Measurements from ENCODE around the gene EIF3A. TPM values are rescaled to one million over a fixed set of nuclear protein-coding genes. Genes with fewer than 3 reads are reported as not detected.

The EIF3A gene
- polyA plus RNA-seq, 1 experiment: 55.7 TPM

GRCh38 chr10:118998183-118998582, 82.4 kb downstream of the EIF3A start:
- H3K9me3 ChIP-seq (ENCODE audit: control insufficient read depth, insufficient read depth, low read length): no peaks in the 10 kb centered on the region
- no peak for DNase-seq (ENCODE audit: low read depth, low spot score)
- H3K27me3 ChIP-seq (ENCODE audit: control insufficient read depth, insufficient read depth, low read length): peaks cover 28% of the 10 kb centered on the region
- CTCF ChIA-PET: no interaction called here
- POLR2A ChIA-PET: no interaction called here
- H3K4me3 ChIP-seq (ENCODE audit: low read depth, low read length): no peak overlapping the region
- no peak overlapping the region for H3K27ac ChIP-seq (ENCODE audit: low read depth, low read length)
- no peak for TF ChIP-seq CTCF (IDR thresholded peaks at IDR 0.05; ENCODE audit: low read depth, low read length)

GRCh38 chr10:118997379-118997778, 83.2 kb downstream of the EIF3A start:
- DNase-seq (ENCODE audit: low read depth, low spot score): no peak
- TF ChIP-seq CTCF (IDR thresholded peaks at IDR 0.05; ENCODE audit: low read depth, low read length): no peak
- no peak overlapping the region for H3K4me3 ChIP-seq (ENCODE audit: low read depth, low read length)
- H3K9me3 ChIP-seq (ENCODE audit: control insufficient read depth, insufficient read depth, low read length): no peaks in the 10 kb centered on the region
- ChIA-PET POLR2A (no interaction called here), CTCF (no interaction called here)
- peaks cover 28% of the 10 kb centered on the region for H3K27me3 ChIP-seq (ENCODE audit: control insufficient read depth, insufficient read depth, low read length)
- H3K27ac ChIP-seq (ENCODE audit: low read depth, low read length): no peak overlapping the region

GRCh38 chr10:118995739-118996138, 84.9 kb downstream of the EIF3A start:
- Histone ChIP-seq H3K9me3 (ENCODE audit: control insufficient read depth, insufficient read depth, low read length) (no peaks in the 10 kb centered on the region), H3K27me3 (ENCODE audit: control insufficient read depth, insufficient read depth, low read length) (peaks cover 18% of the 10 kb centered on the region), H3K27ac (ENCODE audit: low read depth, low read length) (no peak overlapping the region), H3K4me3 (ENCODE audit: low read depth, low read length) (no peak overlapping the region)
- POLR2A ChIA-PET: no interaction called here
- DNase-seq (ENCODE audit: low read depth, low spot score): no peak
- CTCF ChIA-PET: no interaction called here
- no peak for TF ChIP-seq CTCF (IDR thresholded peaks at IDR 0.05; ENCODE audit: low read depth, low read length)

GRCh38 chr10:118994321-118994720, 86.3 kb downstream of the EIF3A start:
- Histone ChIP-seq H3K27ac (ENCODE audit: low read depth, low read length) (no peak overlapping the region), H3K9me3 (ENCODE audit: control insufficient read depth, insufficient read depth, low read length) (no peaks in the 10 kb centered on the region), H3K27me3 (ENCODE audit: control insufficient read depth, insufficient read depth, low read length) (peaks cover 13% of the 10 kb centered on the region), H3K4me3 (ENCODE audit: low read depth, low read length) (no peak overlapping the region)
- POLR2A ChIA-PET: no interaction called here
- DNase-seq (ENCODE audit: low read depth, low spot score): no peak
- CTCF ChIA-PET: no interaction called here
- TF ChIP-seq CTCF (IDR thresholded peaks at IDR 0.05; ENCODE audit: low read depth, low read length): no peak

- Histone ChIP-seq H3K4me3 (ENCODE audit: low read depth, low read length) (no peak overlapping the region), H3K9me3 (ENCODE audit: control insufficient read depth, insufficient read depth, low read length) (no peaks in the 10 kb centered on the region), H3K27me3 (ENCODE audit: control insufficient read depth, insufficient read depth, low read length) (peaks cover 13% of the 10 kb centered on the region), H3K27ac (ENCODE audit: low read depth, low read length) (no peak overlapping the region)
- CTCF ChIA-PET: no interaction called here
- POLR2A ChIA-PET: no interaction called here
- no peak for TF ChIP-seq CTCF (IDR thresholded peaks at IDR 0.05; ENCODE audit: low read depth, low read length)
- DNase-seq (ENCODE audit: low read depth, low spot score): no peak
These were observed 87.4 kb downstream of the EIF3A start for GRCh38 chr10:118993214-118993613.

All from AG04450 (cell line).